HEK293 (cell line): Measurements from ENCODE around the gene MRC2.

ENCODE experiments used
- CTCF ChIA-PET: fragments of 350-600 bp; formaldehyde crosslinking; extraction: SDS; loops from one replicate; lab custom pipeline; 2021; ENCODE audit warnings: antibody characterized with exemption; lab: Yijun Ruan, JAX
- POLR2A ChIA-PET: fragments of 300-600 bp; formaldehyde crosslinking; extraction: SDS; loops from one replicate; lab custom pipeline; 2020; ENCODE audit warnings: antibody characterized with exemption, inconsistent platforms; lab: Yijun Ruan, JAX
- H3K27ac ChIP-seq: fragments of 200-500 bp; sonication (Bioruptor generic); 2 replicates; pipeline ENCODE4 v1.5.1; 2014; ENCODE audit warnings: low read depth, low read length, control low read depth, inconsistent platforms; ENCODE audit errors: extremely low read depth
- H3K36me3 ChIP-seq, 2 experiments: fragments of 200-500 bp in 1 of 2; sonication (Bioruptor generic) in 1 of 2; 1 replicate in 1 of 2; 2 replicates in 1 of 2; pipeline ENCODE4 v1.5.1; 2014 to 2017; ENCODE audit warnings: inconsistent platforms in 2 of 2, low read length in 2 of 2; ENCODE audit not compliant: control insufficient read depth in 2 of 2, insufficient read depth in 1 of 2
- H3K4me1 ChIP-seq: fragments of 200-500 bp; sonication (Bioruptor generic); 2 replicates; pipeline ENCODE4 v1.5.1; 2014; ENCODE audit warnings: mild to moderate bottlenecking, low read length, inconsistent platforms; ENCODE audit not compliant: control insufficient read depth, insufficient read depth
- H3K4me3 ChIP-seq: 2 replicates; pipeline ENCODE4 v1.5.1; 2011; ENCODE audit warnings: low read depth, mild to moderate bottlenecking, control low read depth, low read length, moderate library complexity
- H3K9me3 ChIP-seq: fragments of 200-500 bp; sonication (Bioruptor generic); 2 replicates; pipeline ENCODE4 v1.5.1; 2014; ENCODE audit warnings: low read depth, low read length, inconsistent platforms; ENCODE audit not compliant: control insufficient read depth, insufficient read depth
- GLIS1 ChIP-seq: fragments of 450-650 bp; formaldehyde crosslinking; IDR thresholded peaks from 2 replicates; pipeline ENCODE4 v1.5.1; 2016; ENCODE audit warnings: missing biosample characterization, missing genetic modification characterization
- GLIS2 ChIP-seq: fragments of 450-650 bp; formaldehyde crosslinking; IDR thresholded peaks from 2 replicates; pipeline ENCODE4 v1.5.1; 2016; ENCODE audit warnings: missing biosample characterization, missing genetic modification characterization
- KLF17 ChIP-seq: fragments of 450-650 bp; formaldehyde crosslinking; IDR thresholded peaks from 2 replicates; pipeline ENCODE4 v1.5.1; 2016; ENCODE audit warnings: missing biosample characterization, missing genetic modification characterization
- KLF7 ChIP-seq: fragments of 450-650 bp; formaldehyde crosslinking; IDR thresholded peaks from 2 replicates; pipeline ENCODE4 v1.5.1; 2016; ENCODE audit warnings: missing biosample characterization, missing genetic modification characterization, borderline replicate concordance
- KLF8 ChIP-seq: fragments of 450-650 bp; formaldehyde crosslinking; IDR thresholded peaks from 2 replicates; pipeline ENCODE4 v1.5.1; 2016; ENCODE audit warnings: missing biosample characterization, missing genetic modification characterization
- PATZ1 ChIP-seq: fragments of 450-650 bp; formaldehyde crosslinking; IDR thresholded peaks from 2 replicates; pipeline ENCODE4 v1.5.1; 2016; ENCODE audit warnings: missing biosample characterization, missing genetic modification characterization
- PRDM10 ChIP-seq: fragments of 450-650 bp; formaldehyde crosslinking; IDR thresholded peaks from 2 replicates; pipeline ENCODE4 v1.5.1; 2016; ENCODE audit warnings: missing biosample characterization, missing genetic modification characterization
- SP3 ChIP-seq: fragments of 450-650 bp; formaldehyde crosslinking; IDR thresholded peaks from 2 replicates; pipeline ENCODE4 v1.5.1; 2016; ENCODE audit warnings: missing biosample characterization, missing genetic modification characterization
- ZBTB49 ChIP-seq: fragments of 450-650 bp; formaldehyde crosslinking; IDR thresholded peaks from 2 replicates; pipeline ENCODE4 v1.5.1; 2016; ENCODE audit warnings: missing biosample characterization, missing genetic modification characterization, low read depth
- ZBTB6 ChIP-seq: fragments of 450-650 bp; formaldehyde crosslinking; IDR thresholded peaks from 2 replicates; pipeline ENCODE4 v1.5.1; 2017; ENCODE audit warnings: missing biosample characterization, missing genetic modification characterization
- ZFP69B ChIP-seq: fragments of 450-650 bp; formaldehyde crosslinking; IDR thresholded peaks from 2 replicates; pipeline ENCODE4 v1.5.1; 2016; ENCODE audit warnings: missing biosample characterization, missing genetic modification characterization
- ZNF18 ChIP-seq: fragments of 450-650 bp; formaldehyde crosslinking; IDR thresholded peaks from 2 replicates; pipeline ENCODE4 v1.5.1; 2016; ENCODE audit warnings: missing biosample characterization, missing genetic modification characterization
- ZNF335 ChIP-seq: fragments of 450-650 bp; formaldehyde crosslinking; conservative IDR thresholded peaks from 2 replicates; pipeline ENCODE4 v1.5.1; 2016; ENCODE audit warnings: missing biosample characterization, missing genetic modification characterization
- ZNF341 ChIP-seq: fragments of 450-650 bp; formaldehyde crosslinking; IDR thresholded peaks from 2 replicates; pipeline ENCODE4; 2016; ENCODE audit warnings: low read depth, missing biosample characterization, missing genetic modification characterization
- ZNF391 ChIP-seq: fragments of 450-650 bp; formaldehyde crosslinking; IDR thresholded peaks from 2 replicates; pipeline ENCODE4 v1.5.1; 2016; ENCODE audit warnings: low read depth, missing biosample characterization, missing genetic modification characterization, borderline replicate concordance
- ZNF398 ChIP-seq: fragments of 450-650 bp; formaldehyde crosslinking; IDR thresholded peaks from 2 replicates; pipeline ENCODE4 v1.5.1; 2017; ENCODE audit warnings: missing biosample characterization, missing genetic modification characterization
- ZNF513 ChIP-seq: fragments of 450-650 bp; IDR thresholded peaks from 2 replicates; pipeline ENCODE4 v1.5.1; 2018; ENCODE audit warnings: missing biosample characterization, missing genetic modification characterization
- ZNF561 ChIP-seq: fragments of 450-650 bp; IDR thresholded peaks from 2 replicates; pipeline ENCODE4 v1.5.1; 2018; ENCODE audit warnings: missing biosample characterization, missing genetic modification characterization, borderline replicate concordance

The MRC2 gene

GRCh38 chr17:62704381-62704971 lies 77.0 kb downstream of the MRC2 start:
- Histone ChIP-seq H3K4me3 (peak overlapping the region; percentile 49), H3K4me1 (peaks cover 3% of the 10 kb centered on the region), H3K9me3 (no peaks in the 10 kb centered on the region), H3K27ac (peak overlapping the region; percentile 68; the same call in 1 of the 2 replicates), H3K36me3 (no peaks in the 10 kb centered on the region)
- POLR2A ChIA-PET, result interaction anchor here (0.7 kb wide), 1 partner anchor 97 kb away, joined by 10 read pairs; no protein-coding TSS in a partner anchor
- CTCF ChIA-PET, result interaction anchor here (0.7 to 2.3 kb wide), 6 partner anchors 16 to 702 kb away, joined by 3 to 8 read pairs (median 5); no protein-coding TSS in a partner anchor
- TF ChIP-seq PATZ1 (tag by site-specific recombination) (peak; percentile 26; the same call in 1 of the 2 replicates), ZNF398 (tag by site-specific recombination) (no peak), GLIS2 (peak; percentile 63; the same call in 1 of the 2 replicates), ZNF18 (tag by site-specific recombination) (peak; percentile 88), ZFP69B (tag by site-specific recombination) (peak; percentile 86), ZNF561 (tag by site-specific recombination) (no peak), ZNF335 (tag by site-specific recombination) (peak; percentile 87), KLF7 (peak; percentile 69; the same call in 1 of the 2 replicates), SP3 (tag by site-specific recombination) (no peak; the same call in 1 of the 2 replicates), PRDM10 (tag by site-specific recombination) (peak; percentile 59), ZNF341 (tag by site-specific recombination) (peak; percentile 21; the same call in 1 of the 2 replicates), ZNF513 (tag by site-specific recombination) (no peak), KLF8 (tag by site-specific recombination) (peak; percentile 41; the same call in 1 of the 2 replicates), ZNF391 (tag by site-specific recombination) (no peak), KLF17 (tag by site-specific recombination) (no peak), ZBTB49 (tag by site-specific recombination) (no peak), GLIS1 (peak; percentile 65), ZBTB6 (tag by site-specific recombination) (no peak)
